Breast epithelium (tissue), 3 donors: ENCODE measurements around the gene ALPK3.

Source experiments
- CTCF ChIP-seq, 3 donors: fragments of 450-650 bp; IDR thresholded peaks; one replicate each; pipeline ENCODE4 v1.5.1; 2016 to 2017; ENCODE audit warnings: antibody characterized with exemption in 3 of 3, mild to moderate bottlenecking in 3 of 3, moderate library complexity in 3 of 3
- POLR2A ChIP-seq: fragments of 450-650 bp; IDR thresholded peaks from one replicate; pipeline ENCODE4 v1.6.1; 2016; ENCODE audit warnings: antibody characterized with exemption, mild to moderate bottlenecking, moderate library complexity

- TF ChIP-seq CTCF (IDR thresholded peaks at IDR 0.05), result no peak
- TF ChIP-seq POLR2A, result no peak
These were observed 69.2 kb downstream of the ALPK3 start for GRCh38 chr15:84886211-84886983.
